GM20431 (cell line): ENCODE measurements around the gene ITPR2.
"Not testable (repeated sequence)": the region's sequence is repeated elsewhere in the genome, so short reads cannot be mapped to it uniquely, and the experiment has no call there.

Source experiments
- in situ Hi-C: fragments of 300-500 bp; cut with MseI, MboI; formaldehyde crosslinking; loops from one replicate; pipeline ENCODE4 v1.15.0; 2020; ENCODE audit warnings: low sequenced_read_pairs; ENCODE audit not compliant: unreplicated experiment

The ITPR2 gene

DNA sequence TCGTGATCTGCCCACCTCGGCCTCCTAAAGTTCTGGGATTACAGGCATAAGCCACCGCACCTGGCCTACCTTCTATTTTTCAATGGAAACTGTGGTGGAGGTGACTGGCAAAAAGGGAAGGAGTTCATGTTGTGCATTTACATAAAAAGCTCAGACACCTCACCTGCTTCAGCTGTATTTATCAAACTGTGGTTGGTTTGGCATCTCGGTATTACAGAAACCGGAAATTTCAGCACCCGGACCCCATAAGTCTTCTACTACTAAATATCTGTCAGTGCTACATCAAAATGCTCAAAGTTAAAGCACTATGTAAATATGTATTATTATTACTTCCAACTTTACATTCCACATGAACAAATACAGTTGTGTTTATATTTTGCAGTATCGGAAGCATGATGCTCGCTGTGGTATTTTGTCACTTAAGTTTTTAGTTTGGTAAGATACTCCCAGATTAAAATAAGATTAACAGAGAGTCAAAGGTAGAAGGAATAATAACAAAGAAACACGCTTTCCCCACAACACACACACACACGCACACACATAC, 95.4 kb downstream of the ITPR2 start:
- in situ Hi-C loops = no loop called here

DNA sequence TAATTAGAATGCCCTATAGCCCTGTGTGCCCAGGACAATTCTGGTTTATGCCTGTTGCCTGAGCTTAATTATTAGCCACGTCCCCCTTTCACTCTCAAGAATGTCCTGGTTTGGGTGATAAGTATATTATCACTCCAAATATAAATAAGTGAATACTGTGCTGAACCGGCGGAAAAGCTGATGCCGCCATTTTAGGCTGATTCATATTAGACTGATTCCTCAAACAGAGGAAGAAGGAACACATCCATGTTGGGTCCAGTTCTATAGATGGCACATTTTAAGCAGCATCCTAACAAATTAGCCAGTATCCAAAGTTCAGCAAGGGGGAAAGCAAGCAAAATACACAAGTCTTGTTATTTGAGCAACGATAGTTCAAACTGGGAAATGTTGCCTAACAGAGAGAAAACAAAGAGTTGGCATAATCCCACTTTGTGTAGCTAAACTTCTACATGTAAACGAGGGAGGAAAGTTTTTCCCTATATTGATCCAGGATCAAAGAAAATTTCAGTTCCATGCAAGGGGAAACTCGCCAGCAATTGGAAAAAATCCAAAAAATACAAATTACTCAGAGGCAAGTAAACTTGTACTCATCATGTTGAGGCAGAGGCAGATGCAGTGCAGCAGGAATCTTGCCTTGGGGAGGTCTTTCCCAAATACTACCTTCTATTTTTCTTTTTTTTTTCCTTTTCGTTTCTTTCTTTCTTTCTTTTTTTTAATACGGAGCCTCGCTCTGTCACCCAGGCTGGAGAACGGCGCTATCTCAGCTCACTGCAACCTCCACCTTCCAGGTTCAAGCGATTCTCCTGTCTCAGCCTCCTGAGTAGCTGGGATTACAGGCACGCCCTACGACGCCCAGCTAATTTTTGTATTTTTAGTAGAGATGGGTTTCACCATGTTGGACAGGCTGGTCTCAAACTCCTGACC, 96.2 kb downstream of the ITPR2 start:
- in situ Hi-C loops = no loop called here

DNA sequence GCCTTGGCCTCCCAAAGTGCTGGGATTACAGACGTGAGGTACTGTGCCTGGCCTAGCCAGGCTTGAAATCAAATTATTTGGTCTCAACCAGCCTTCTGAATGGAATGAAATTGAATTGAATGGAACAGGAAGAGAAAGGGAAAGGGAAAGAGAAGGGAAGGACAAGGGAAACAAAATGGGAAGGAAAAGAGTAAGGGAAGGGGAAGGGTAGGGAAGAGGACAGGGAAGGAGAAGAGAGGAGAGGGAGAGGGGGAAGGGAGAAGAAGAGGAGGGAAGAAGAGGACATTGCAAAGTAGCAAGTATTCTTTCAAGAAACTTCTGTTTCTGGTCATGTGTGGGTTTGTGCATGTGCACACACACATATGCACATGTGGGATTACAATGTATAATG, 97.8 kb downstream of the ITPR2 start:
- in situ Hi-C loops = no loop called here

DNA sequence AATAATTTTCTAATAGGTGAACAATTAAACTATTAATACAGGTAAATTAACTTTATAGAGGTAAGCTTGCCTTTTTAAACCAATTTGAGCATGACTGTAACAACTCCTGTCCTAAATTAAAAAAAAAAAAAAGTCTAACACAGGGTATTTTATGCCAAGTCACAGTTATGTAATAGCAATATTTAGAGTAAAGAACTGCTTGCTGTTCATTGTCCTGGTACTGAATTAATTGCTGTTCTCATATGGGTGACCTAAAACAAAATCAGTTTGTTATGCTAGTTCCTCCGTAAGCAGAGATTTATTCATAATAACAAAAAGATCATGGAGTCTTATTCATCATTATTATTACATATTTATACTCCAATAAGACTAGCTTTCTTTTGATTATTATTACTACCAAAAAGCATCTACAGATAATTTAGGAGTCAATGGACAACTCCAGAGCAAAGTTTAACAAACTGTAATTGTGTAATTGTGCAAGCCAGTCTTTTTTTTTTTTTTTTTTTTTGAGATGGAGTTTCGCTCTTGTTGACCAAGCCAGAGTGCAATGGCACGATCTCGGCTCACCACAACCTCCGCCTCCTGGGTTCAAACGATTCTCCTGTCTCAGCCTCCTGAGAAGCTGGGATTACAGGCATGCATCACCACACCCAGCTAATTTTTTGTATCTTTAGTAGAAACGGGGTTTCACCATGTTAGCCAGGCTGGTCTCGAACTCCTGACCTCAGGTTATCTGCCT, 98.3 kb downstream of the ITPR2 start:
- in situ Hi-C loops = no loop called here

DNA sequence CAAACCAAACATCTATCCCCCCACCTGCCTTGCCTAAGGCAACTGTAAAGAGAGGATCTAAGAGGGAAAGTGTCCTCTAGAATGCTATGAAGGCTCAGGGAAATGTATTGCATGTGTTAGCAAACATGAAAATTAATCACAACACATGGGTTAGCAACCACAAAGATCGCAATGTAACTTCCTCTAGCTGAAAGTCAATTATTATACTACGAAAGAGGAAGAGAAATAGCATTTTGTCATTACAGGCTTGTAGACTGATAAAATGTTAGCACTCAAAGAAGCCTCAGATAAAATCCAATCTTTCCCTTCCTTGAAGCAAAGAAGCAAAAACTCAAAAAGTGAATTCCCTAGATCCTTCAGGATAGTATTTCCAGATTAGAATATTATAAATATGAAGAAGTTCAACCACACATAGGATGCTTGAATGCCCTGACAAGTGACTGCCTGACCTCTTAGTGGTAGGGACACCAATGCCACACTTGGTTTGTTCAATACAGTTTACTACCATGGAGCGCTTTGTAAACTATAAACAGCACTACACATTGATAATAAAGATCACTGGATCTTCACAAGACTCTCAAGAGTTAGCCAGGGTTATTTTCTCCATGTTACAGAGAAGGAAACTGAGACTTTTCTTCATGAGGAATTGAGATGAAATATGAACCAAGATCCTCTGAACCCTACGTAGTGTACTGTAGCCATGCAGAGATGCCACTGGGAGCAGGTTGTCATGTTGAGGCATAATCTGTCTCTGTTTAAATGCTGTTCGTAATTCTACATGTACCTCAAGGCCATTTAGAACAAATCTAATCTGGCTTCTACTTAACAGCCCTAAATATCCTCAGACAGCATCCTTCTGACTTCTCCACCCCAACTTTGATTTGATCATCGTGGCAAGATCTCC, 100.7 kb downstream of the ITPR2 start:
- in situ Hi-C loops = no loop called here

DNA sequence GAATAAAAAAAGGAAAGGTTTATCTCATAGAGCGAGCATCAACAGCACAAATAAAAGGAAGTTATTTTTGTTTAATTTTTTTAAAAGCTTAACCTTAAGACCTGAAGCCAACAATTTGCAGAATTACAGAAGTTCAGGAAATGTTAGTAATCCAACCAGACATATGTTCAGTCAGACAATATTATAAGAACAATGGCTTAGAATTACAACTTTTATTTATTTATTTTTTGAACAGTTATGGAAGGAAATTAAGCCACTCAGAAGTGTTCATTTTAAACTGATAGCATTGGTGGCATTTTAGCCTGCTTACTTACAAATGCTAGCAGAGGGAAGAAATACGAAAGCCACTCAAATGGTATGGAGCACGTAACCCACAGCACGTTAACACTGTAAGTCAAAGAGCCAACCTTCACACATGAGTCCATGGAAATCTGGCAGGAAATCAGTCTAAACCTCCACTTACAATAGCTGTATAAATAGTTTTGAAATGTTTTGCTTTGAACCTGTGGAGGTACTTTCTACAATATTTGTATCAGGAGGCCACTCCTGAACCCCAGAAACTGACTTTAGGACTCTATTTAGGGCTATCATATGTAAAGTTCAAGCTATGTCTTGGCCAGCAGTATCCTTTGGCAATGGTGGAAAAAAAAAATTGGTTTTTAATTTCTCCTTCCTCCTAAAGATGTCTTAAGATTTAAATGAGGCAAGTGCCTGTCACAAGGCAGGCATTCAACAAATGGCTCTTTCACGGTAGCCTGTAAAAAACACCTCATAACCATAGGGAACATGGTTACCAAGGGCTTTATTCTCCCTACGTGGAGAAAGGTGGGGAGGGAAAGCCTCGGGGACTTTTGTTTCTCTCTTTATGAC, 102.3 kb downstream of the ITPR2 start:
- in situ Hi-C loops = no loop called here

DNA sequence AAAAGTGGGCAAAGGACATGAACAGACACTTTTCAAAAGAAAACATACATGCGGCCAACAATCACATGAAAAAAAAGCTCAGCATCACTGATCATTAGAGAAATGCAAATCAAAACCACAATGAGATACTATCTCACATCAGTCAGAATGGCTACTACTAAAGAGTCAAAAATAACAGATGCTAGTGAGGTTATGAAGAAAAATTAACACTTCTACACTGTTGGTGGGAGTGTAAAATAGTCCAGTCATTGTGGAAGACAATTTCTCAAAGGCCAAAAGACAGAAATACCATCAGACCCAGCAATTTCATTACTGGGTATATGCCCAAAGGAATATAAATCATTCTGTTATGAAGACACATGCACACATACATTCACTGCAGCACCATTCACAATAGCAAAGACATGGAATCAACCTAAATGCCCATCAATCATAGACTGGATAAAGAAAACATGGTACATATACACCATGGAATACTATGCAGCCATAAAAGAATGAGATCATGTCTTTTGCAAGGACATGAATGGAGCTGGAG, 103.8 kb downstream of the ITPR2 start:
- in situ Hi-C loops = not testable (repeated sequence)

DNA sequence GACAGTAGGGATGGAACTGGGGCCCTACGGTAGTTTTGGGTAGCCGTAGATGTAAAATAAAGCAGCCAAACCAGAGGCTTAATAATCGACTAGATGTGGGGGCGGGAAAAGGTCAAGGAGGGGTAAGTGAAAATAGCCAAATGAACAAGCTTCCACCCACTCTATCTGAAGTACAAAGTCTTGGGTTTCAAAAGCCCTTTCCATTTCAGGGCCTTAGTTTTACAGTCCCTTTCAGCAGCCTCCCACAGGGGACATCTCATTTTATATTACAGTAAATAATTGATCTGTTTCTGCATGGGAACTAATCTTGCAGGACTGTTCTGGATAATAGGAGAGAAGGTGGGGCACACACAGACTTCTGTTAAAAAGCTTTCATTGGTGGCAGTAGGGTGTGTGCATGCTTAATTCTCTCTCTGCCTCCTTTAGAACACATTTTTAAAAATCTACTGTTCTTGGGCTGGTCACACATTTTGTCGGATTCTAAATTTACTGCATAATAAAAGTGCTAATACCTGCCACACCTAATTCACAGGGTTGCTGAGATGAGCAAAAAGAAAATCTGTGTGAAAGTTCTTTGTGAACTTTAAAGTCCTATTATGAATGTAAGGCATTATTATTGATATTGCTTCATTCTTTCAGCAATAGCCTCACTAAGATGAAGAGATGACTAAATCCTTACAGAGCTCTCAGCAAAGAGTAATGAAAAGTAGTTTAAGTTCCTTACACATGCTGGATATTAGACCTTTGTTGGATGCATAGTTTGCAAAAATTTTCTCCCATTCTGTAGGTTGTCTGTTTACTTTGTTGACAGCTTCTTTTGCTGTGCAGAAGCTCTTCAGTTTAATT, 104.6 kb downstream of the ITPR2 start:
- in situ Hi-C loops = no loop called here

DNA sequence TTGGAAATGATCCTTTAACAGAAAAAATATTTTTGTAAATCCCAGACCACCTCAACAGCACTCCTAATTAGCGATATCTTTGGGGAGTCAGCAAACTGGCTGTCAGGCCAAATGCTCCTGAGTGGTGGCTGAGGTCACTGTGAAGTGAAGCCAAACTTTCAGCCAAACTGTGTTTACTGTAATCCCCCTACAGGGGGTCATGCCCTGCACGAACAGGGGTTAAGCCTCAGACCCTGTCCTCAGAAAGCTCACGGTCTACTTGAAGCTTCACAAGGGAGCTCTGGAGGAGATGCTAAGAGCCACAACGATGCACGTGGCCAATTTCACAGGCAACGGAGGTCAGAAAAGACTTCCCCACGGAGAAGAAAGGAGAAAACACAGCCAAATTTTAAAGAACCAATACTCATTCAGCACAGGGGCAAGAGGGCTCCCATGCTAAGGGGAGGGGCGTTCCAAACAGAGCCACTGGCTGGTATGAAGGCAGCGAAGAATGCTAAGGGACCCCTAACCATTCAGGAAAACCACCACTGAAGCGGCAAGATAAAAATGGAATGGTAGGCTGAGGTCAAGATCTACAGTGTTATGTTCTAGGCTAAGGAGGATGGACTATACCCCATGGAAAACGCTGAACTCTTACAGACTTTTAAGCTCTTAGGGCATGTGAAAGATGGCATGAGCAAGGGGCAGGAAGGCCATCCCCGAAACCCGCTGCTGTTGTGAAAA, 105.4 kb downstream of the ITPR2 start:
- in situ Hi-C loops = no loop called here

DNA sequence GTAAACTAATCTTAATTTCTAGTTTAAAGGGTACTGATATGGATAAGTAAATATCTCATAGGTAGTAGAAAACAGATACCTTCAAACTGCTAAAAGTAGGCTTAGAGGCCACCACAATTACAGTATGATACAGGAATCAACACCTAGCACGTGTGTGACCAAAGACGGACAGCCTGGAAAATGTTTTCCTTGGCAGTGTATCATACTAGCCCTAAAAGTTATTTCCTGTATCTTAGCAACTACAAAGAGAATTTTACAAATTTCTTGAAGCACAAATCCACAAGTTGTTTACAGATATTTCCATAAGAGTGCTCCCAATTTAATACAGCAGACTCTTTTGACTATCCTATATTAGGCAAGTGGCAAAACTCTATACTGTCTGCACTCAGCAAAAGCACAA, 106.0 kb downstream of the ITPR2 start:
- in situ Hi-C loops = no loop called here

DNA sequence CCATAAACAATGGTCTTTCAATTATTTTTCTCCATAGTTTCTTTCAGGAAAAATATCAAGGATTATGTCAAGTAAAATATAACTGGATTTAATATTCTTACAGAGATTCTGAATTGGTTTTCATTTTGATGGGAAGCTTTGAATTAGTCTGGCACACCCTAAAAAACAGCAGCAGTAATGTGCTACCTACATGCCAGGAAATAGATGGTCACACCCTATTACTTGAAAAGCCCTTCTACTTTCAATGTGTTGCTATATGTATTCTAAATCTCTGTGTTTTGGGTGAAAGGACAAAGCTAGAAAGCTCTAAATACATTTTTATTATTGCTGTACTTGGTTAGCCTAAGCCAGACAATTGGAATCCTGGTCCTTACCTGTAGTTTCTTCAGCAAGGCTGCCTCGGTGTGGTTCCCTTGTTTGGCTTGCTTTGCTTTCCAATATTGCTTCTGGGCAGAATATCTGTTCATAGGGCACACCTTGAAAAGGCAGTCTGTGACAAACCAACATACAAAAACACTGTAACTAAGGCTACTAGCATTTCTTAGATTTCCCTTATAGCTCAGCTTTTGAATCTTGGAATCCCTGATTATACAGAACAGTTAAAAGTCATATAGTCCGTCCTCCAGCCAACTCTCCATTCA, 107.6 kb downstream of the ITPR2 start:
- in situ Hi-C loops = no loop called here

DNA sequence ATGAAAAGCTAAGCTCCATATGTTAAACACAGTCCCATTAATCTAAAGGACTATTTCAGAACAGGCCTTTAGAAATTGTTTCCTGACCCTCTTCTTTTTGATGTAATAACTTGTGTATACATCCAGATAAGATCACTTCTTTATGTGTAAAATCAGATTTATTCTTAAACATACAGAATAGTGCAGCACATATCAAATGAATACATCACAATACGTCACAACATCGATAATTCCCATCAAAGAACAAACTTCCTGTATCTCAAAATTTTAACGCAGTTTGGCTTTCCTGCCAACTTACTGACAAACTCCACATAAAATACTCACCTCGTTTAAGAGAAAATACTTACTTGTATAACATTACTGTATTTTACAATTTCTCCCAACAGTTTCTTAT, 108.7 kb downstream of the ITPR2 start:
- in situ Hi-C loops = no loop called here

DNA sequence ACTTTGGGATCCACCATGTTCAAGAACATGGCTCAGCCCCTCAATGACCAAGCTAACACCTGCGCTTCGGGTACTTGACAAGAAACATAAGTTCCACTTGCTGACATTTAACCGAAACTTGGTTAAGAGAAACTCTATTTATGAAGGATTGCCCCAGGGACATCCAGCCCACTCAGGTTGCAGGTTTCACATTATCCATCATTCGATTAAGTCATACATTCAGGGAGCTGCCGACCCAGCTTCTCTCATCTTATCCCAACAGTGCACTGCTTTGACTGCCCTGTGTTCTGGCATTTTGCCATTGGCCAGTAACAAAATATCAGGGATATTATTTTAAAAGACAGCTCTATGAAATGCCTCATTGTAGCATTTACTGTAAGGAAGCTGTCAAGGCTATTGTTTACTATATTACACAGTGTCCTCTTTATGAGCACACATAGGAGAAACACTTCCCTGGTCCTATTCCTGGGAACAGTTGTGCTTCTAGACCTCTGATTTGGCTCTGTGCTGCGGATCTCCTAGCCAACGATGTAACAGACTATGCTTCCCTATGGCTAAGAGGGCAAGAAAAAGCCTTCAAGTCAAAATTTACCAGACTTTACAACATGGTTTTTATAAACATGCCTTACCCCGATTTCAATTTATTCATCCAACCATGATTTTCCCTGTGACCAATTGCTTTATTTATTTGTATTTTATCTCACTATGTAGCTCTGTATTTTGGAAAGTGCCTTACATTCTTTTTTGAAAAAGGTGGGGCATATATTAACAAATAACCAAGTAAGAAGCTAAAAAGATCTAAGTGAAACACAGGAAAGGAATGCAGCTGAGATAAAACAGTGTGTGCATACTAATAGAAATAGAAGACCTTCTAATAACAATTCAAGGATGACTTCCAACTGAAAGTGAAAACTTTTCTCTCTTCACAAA, 109.3 kb downstream of the ITPR2 start:
- in situ Hi-C loops = no loop called here

DNA sequence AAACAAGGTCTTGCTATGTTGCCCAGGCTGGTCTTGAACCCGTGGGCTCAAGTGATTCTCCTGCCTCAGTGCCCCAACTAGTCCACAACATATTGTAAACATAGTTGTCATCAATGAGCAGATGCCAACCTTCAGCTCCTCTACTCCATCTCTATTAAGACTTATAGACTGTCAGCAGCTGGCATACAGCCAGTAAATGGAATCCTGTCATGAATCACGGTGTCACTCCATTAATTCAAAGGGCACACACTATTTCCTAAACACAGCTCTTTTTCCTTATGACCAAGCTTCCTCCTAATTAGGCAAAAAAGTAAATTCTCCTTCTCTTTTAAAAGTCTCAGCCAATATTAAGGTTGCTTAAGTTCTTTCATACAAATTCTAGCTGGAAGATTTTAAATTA, 111.2 kb downstream of the ITPR2 start:
- in situ Hi-C loops = no loop called here

DNA sequence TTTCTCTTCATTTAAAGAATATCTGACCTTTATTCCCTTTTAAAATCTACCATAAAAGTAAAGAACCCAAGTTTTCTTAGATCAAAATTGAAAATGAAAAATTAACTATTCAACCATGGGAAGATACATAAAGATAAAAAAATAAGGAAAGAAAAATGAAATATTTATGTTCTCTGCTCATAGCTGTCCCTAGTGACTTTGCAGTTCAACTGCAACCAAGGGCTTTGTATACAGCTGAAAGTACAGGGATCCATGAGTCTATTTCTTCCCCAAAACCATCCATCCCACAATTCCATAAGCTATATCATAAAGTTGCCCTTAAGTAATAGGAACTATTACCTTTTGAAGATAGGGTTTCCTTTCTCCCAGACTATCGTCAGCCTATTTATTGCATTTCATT, 113.1 kb downstream of the ITPR2 start:
- in situ Hi-C loops = no loop called here

DNA sequence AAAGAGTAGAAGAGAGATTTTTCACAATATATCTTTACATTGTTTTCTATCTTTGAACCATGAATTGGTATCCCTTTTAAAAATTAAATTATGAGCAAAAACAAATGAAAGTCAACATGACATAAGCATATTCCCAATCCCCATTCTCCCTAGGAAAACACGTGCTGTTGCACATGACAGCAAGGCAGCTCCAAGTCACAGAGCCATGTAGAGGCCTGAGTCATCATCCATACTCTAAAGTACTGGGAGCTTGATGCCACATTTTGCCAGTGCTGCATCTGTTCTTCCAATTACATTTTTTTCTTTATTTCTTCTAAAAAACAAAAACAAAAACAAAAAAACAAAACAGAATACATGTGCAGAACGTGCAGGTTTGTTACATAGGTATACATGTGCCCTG, 115.2 kb downstream of the ITPR2 start:
- in situ Hi-C loops = no loop called here
